ENCODE measurements around the gene CA5A.
"Not testable (repeated sequence)": the region's sequence is repeated elsewhere in the genome, so short reads cannot be mapped to it uniquely, and the experiment has no call there.

The CA5A gene

DNA sequence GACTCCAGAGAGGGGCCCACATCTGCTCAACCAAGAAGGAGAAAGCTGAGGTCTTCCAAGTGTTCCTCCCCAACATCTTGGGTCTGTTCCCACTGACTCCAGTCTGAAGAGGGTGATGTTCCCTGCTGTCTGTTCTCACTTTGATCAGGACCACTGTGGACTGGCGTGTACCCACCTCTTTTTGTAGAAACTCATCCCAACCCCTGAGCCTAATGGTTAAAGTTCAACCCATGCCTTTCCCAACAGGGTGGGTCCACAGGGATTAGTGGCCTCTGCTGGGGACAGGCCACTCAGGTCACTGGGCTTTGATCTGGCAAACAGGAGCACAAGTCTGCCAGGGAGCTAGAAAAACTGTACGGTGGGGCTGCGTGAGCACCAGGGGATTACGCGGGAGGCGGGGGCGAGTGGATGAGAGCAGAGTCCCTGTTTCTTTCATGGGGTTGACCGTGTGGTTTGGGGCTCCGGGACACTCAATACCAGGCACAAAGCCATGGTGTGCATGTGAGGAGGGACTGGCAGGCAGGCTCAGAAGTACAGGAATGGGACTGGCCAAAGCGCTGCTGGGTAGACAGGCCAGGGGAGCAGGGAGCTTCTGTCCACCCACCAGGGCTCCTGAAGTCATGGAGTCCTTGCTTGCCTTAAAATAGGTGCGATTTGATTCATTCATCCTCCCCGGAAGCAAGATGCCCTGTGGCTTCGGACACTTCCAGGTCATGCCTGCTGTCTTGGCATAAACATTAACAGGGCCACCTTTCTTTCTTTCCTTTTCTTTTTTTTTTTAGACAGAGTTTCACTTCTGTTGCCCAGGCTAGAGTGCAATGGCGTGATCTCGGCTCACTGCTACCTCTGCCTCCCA, at the start of gene CA5A:
TSS of gene CA5A (minus strand) at position 155 of the 856 bp plus-strand sequence. CDS start at position 76, 79 bp downstream.
- no peak for DNase-seq

DNA sequence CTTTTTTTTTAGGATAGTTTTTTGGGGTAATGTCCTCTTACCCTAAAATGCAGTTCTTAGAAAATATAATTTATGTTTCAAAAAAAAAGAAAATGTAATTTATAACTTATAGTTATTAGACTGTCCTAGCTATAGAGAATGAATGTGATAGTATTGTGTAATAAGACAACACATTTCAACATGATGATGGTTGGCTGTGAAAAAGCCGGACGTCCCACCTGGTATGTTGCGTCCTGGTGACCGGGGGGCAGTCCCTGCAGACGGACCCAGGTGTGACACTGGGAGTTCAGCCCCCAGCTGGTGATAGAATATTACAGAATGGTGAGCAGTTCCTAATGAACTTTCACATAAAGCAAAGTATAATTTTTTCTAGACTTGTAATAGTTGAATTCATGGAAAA, 49.2 kb upstream of the CA5A start:
- not testable (repeated sequence) for DNase-seq

DNA sequence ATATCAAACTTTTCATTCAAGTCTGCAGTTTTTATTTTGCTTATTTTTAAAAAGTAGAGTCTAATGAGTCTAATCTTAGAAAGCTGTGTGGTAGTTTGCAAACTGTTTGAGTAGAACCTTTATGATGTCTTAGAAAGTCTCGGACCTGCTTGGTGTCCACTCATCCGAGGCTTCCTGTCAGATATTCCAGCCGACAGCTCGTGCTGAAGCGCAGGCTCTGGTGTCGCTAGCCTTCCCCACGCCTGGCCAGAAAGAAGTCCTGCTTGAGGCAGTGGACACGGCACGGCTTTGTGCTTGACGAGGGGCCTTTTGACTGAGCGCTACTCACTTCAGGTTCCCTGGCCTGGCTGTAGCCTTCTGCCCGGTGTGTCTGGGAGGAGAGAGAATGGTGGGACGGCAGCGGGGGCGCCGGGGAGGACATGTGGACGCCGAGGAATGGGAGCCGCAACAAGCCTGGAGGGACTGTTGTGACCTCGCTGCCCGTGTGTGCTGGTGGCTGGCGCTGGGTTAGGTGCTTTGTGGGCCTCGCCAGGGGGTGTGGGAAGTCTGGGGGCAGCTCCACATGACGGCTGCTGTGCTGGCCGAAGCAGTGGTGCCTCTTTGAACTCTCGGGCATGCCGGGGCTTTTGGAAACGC, 48.4 kb upstream of the CA5A start:
- no peak for DNase-seq

DNA sequence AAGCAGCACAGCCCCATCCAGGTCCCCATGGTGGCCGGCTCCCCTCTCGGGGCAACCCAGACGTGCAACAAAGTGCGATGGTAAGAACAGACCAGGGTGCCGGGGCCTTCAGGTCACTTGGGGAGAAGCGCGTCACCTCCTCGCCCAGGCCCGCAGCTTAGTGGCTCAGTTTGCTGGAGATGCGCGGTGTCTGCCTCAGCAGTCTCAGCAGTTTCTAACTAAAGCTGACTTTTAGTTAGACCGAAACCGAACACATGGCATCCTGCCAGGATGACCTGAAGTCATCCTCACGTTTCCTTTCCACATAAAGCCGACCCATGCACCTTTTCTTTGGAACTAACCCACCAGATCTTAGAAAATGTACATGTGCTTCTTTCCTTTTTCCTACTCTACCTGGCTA, 47.9 kb upstream of the CA5A start:
- DNase-seq, result not testable (repeated sequence)

DNA sequence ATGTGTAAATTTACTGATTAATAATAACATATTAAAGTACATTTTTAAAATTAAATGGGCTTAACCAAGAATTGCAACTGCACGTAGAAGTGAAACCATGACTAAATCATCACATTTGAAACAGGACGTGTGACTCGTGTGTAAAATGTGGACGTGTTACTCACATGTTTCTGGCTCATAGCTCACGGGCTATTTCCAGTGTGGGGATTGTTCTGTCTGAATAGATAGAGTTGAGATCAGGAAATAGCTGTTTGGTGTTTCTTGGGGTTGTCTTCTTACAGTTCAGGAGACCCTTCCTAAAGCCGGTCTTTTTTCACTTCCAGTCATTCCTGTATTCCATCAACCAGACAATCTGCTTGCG, 47.4 kb upstream of the CA5A start:
- DNase-seq, result not testable (repeated sequence)

DNA sequence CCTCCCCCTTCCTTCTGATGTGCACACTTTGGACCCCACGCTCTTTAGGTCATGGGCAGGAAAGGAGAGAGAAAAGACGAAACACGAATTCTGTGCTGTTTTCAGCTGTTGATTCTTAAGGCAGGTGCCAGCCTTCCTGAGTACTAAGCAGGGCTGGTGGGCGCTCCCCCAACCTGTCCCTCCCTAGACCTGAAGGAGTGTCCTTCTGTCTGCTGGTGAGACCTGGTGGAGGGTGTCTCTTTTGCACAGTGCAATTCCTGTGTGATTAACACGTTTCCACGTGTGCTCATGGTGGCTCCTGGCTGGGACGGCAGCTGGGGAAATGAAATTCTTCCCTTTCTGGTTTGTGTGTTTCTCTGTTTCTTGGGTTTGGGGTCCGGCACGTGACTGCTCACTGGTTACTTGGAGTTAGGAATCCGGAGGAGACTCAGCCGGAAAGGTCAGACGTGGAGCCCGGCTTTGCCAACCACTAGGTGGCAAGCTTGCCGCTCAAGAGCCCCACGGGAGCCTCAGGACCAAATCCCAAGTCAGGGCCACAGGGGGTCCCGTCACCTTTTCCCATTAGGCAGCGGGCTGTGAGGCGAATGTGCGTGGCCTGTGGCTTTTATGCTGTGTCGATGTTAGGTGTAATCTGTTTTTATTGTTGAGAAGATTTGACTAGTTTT, 46.9 kb upstream of the CA5A start:
- DNase-seq, result not testable (repeated sequence)

DNA sequence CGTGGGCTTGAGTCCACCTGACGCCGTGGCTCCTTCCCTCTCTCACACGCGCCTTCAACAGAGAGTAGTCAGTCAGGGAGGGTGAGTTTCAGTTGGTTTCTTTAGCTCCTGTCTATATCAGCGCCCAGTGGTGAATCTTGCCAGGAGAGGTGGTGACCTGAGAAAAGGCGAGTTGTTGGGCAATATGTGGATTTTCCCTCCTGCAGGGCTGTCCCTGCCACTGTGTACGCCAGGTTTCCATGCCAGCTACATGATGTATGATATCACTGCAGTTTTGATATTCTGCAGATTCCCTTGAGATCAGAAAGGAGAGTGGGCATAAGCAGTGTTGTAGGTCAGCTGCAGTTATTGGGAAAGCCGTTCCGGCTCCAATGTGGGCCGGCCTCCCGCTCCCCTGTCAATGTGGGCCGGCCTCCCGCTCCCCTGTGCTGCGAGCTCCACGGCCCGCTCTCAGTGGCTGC, 46.3 kb upstream of the CA5A start:
- no peak for DNase-seq

DNA sequence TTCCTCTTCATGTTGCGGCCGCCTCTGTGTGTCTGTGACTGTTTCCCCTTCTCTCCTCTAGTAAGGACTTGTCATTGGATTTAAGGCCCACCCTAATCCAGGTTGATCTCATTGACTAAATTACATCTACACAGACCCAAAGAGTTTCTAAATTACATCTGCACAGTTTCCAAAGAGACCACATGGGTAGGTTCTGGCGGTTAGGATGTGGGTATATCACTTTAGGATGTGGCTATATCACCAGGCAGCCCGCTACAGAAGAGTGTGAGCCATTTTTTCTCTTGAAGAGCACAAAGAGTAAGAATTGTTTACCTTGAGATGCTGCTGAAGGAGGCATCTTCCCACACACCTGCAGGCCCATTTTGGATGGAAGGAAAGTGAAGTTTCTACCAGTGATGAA, 45.0 kb upstream of the CA5A start:
- not testable (repeated sequence) for DNase-seq

DNA sequence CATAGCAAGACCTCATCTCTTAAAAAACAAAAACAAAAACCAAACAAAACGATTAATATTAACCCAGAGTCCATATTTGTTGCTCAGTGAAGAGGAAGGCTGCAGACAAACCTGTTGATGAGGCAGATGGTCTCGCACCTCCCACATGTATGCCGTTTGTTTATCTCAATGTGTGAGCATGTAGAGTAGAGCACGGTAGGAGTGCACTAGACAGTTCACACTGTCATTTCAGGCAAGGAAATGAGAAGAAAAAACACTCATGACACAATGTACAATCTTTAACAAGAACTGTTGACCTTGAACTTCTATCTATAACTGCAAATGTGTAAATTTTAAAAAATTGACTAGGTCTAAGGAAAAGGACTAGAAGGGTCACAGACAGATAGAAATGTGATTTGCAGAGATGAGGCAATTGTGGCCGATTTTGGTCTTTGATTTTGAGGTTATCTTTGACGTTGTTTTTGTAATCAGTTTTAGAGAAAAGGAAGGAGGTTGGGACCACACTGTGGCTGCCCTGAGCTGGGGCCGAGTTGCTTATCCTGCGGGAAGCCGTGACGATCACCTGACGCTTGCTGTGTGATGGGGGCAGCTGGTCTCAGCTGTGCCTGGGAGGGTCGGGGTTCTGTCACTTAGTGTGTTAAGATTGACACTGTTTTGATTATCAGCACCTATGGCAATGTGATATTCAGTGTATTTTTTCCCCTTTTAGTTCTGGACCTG, 43.7 kb upstream of the CA5A start:
- not testable (repeated sequence) for DNase-seq

DNA sequence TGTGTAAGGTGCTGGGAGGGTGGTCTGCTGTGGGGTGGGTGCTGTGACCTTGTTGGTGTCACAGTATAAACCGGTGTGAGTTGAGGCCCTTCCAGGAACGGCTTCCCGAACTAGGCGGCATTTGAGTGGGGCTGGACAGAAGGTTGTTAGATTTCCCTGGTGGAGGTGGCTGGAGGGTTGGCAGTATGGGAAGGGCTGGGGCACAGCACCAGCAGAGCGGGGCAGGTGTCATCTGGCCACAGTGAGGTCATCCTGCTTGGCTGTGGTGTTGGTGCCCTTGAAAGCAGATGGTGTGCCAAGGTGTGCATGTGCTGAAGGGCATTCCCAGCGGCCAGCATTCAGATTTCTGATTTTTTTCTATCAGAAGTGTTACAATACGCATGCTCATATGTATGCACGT, 43.0 kb upstream of the CA5A start:
- DNase-seq, result no peak

DNA sequence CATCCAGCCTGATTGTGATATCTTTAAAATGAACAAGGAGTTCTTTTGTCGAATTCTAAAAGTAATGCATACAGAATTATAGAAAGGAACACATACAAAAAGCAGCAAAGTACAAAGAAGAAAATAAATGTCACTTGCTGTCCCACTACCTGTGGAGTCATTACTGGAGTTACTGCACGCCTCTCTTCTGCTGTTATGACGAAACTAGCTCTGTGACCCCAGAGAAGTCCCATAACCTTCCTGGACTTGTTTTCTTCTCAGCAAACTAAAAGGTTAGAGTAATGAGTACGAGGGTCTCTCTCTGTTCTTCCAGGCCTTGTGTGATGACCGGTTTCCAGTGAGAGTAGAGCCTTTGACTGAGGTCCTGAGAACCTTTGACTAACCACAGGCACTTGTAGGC, 41.8 kb upstream of the CA5A start:
- DNase-seq, result no peak

DNA sequence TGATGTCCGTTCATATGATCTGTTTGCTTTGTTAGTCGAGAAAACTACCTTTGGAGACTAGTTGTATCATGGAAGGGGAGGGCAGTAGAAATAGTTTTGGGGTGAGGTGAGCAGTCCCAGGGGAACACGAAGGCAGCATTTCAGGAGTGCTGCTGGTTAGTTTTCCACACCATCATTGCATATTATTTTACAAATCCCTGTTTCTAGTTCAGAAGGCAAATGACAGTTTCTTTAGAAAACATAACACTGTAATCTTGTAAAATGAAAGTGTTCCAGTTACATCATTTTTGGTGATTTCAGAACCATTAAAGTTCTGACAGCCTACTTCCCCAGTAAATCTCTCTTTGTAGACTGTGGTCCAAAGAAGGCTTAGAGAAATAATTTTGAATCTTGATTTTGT, 40.3 kb upstream of the CA5A start:
- no peak for DNase-seq

DNA sequence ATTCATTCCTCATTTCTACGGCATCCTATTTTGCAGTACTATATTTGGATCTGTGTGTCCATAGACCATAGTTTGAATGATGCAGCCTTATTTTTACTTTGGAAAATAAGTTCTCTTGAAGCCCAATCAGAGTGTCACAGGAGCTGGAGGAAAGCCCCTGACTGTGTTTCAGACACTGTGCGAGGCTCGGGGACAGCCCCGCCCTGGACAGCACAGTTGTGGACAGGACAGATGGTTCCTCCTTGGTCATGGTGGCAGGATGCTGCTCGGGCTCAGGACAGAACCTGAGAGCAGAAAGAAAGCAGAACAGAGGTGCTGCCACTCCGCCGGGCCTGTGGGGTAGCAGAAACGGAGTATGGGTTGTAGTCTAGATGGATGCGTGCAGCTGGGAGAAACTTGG, 37.8 kb upstream of the CA5A start:
- DNase-seq, result no peak

DNA sequence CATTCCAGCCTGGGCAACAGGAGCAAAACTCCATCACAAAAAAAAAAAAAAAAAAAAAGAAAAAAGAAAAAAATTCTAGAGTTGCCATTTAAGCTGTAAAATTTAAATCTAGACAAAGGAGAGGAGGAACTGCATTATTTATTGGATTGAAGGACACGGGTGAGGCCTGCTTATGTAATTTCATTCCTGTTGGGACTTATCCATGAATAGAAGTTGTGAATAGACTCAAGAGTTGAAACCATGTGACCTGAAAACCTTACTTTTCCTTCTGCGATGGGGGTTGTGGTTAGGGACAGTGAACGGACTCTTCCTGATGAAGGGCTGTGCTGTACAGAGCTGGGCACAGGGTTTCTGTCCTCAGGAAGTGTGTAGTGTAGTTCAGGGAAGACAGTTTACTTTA, 37.4 kb upstream of the CA5A start:
- DNase-seq, result no peak

DNA sequence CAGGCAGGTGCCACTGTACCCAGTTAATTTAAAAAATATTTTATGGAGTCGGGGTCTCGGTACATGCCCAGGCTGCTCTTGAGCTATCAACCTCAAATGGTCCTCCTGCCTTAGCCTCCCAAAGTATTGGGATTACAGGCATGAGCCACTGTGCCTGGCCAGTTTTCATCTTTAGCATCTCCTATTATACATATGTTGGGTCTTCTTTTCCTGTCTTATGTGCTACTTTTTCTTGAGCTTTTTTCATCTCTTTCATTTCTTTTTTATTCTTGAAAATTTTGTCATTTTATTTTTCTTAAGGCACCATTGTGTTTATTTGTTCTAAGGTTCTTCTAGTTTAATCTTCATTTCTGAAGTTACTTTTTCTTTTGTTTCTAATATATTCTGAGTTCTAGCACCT, 35.6 kb upstream of the CA5A start:
- DNase-seq, result no peak

DNA sequence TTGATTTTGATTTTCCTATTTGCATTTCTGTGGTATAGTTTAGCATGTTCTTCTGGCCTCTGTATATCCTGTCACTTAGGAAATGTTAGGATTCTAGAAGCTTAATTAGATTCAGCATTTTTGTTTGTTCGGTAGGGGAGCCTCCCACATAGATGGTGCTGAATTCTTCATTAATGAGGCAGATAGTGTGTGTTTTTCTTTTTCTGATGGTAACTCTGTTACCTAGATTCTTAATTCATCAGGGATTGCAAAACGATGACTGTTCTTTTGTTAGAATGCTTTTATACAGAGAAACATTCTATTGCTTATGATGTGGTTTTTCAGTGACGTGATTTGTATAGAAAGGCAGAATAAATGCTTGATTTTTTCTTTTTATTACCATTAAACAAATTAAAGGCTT, 33.9 kb upstream of the CA5A start:
- no peak for DNase-seq

DNA sequence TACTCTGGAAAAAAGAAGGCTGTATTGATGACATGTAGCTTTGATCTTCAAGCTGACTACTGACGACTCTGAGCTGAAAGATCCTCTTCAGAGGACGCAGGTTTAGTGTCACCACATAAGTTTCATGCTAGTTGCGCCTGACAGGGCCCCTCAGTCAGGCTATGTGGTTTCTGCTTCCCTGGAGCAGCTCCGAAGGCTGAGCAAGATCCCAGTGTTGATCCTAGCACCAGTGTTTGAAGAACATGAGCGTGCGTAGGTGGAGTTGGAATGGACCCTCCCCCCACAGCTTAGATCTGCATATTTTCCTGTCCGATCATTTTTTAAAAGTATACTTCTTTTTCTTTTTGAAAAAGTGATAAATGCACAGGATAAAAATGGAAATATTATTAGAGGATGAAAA, 32.2 kb upstream of the CA5A start:
- no peak for DNase-seq

DNA sequence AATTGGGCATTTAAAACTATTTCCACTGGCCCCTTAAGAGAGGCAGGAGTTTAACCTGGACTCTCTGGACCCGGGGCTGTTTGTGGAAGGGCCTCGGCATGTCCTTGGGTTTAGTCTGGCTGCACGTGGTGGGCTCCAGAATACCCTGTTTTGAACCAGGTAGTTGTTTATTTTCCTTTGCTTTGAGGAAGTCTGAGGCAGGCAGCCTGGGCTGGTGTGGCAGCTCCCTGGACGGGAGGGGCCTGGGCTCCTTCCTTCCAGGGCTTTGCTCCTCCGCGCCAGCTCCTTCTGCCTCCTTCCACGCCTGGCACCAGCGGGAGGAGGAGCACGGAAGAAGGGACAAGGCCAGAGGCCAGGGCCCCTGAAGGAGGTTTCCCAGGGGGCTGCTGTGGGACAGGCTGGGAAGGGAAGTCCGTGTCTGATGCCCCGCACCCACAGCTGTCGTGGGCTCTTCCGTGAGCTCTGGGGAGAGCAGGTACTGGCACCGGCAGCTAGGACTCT, 30.4 kb upstream of the CA5A start:
- DNase-seq, result no peak

DNA sequence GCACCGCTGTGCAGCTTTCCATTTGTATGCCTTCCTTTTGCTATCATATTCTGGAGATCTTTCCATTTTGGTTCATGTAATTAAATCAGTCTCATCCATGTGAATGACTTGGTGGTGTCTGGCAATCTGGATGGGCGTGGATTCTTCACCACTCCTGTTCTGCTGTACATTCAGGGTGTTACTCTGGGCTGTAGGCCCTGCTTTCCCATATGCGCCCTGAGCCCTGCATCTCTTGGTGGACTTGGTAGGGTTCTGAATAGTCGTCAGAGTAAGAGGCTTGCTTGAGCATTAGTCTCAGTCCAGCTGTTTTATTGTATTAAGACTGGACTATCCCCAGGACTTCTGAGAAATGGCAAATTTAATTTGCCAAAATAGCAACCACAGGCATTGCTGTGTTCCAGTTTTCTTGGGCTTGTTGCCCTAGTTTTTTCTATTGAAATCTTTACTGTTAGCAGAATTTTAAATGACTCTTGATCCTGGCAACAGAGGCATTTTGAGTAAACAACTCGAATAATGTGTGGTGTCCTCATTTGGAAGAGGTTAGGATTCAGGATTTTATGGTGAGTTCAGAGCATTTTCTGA, 29.8 kb upstream of the CA5A start:
- DNase-seq, result no peak

DNA sequence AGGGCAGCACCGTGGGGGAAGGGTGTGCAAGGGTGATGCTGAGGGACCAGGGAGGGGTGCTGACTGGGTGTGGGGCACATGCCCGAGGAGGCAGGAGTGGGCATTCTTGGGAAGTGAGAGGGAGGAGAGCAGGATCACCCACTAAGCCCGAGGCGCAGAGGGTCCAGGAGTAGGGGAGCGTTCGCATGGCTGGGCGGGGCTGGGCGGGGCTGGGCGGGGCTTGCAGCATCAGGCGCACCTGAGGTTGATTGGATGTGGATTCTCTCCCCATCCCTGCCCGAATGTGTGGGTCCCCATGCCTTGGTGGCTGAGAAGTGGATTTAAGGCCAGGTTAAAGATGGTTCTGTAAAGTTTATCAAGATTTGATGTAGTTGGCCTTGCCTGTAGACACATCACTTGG, 29.1 kb upstream of the CA5A start:
- DNase-seq, result no peak

DNA sequence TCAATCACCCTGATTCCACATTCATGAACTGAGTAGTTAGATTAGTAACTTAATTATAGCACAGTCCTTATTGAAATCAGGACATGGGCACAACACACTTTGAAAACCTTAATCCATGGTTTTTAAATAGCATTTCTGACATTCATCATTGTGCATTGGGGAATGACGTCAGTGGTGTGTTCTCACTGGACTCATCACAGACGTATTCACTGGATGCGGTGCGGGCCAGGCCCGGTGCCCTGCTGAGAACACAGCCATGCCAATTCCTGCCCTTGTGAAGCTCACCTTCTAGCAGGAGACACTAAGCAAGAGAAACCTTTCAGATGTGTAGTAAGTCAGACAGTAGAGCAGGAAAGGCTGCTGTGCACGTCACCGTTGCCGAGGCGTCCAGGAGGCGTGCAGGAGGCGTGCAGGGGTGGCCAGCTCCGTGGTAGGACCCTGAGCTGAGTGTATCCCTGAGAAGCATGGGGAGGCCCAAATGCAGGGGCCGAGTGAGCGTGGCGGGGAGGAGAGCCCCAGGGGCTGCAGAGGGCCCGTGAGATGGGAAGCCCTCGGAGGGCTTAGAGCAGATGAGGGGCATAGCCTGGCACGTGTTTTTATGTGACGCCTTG, 27.8 kb upstream of the CA5A start:
- DNase-seq, result no peak

DNA sequence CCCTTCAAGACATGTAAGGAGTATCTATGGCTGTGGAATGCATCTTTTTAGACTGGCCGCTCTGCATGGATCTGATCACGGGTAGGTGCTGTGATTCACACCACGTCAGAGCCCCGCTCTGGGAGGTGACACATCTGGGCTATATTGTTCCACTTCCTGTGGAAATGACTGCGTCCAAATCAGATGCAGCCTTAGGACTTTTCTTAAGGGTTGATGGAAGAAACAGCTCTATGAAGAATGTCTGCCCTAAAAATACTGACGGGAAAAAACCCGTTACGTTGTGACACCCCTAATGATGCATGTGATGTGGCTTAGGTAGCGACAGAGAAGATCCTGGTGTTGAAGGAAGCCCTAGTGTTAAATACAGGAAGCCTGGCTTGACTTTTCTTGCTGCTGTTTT, 27.1 kb upstream of the CA5A start:
- no peak for DNase-seq

All from DMS79 (cell line).